Hair follicle dermal papilla cell (primary cell): ENCODE measurements around the gene ZNF723. TPM values are rescaled to one million over a fixed set of nuclear protein-coding genes. Genes with fewer than 3 reads are reported as not detected.

Source experiments
- small RNA-seq: library from RNA; depleted of rRNA; stranded (forward); fragments of <200 nt; gene quantifications from one replicate; pipeline ENCODE3, GENCODE V24; 2012
- total RNA-seq: library from RNA; depleted of rRNA; stranded (reverse); fragments of >200 nt; gene quantifications from 2 replicates; pipeline ENCODE4 v1.2.3, GENCODE V29; 2012

ZNF723 gene
- total RNA-seq = not detected in 2 replicates

DNA sequence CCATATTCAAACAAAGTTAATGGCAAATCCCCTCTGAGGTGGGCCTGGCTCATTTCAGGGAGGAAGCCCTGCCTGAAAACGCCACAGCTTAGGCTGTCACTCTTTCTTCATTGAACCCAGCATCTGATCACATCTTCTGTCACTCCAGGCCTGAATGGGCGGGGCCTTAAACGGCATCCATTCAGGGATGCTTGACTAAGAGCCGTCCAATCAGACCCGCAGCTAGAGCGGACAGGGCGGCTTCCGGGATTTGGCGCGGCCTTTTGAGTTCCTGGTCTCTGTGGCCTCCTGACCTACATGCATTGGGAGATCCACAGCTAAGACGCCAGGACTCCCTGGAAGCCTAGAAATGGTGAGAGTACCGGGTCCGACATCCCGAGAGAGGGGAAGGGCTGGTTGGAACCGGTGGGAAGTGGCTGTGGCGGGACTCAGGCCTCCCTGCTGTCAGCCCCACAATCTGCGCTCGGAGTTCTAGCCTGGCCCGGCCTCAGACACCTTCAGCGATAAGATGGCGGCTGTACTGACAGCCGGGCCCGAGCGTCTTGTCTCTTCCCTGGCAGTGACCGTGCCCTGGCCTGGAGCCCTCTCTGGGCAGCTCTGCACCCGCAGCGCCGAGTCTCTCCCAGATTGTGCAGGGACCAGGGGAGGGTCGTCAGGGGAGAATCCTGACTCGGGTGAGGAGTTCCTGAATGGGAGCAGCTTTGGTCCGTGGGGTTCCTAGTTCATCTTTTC lies at the start of gene ZNF723:
Gene ZNF723, plus strand, starts transcription at position 261 of the 732 bp plus-strand sequence. Its CDS starts 89 bp downstream, at position 350.

GRCh38 chr19:22783651-22784410 lies 48.3 kb upstream of the ZNF723 start, which contains the start of gene ZNF99:
Gene ZNF99 (minus strand): TSS chr19:22784151. CDS start chr19:22784016, 135 bp downstream.

Small RNAs within 50 kb of the gene (small RNA-seq; reads per million reads assigned to genes)
- gene VN1R88P = not detected

Other genes with a start within 250 kb of the ZNF723 start
- 0.16 and 0.24 TPM in 2 replicates for gene ZNF492, start 198.0 kb upstream of the ZNF723 start, total RNA-seq
- not detected in 2 replicates for gene ZNF99, start 48.1 kb upstream of the ZNF723 start, total RNA-seq
- gene ZNF728, start 170.9 kb downstream of the ZNF723 start, total RNA-seq = 0.49 and 0.61 TPM in 2 replicates